ENCODE measurements around the gene DCT.

DNA sequence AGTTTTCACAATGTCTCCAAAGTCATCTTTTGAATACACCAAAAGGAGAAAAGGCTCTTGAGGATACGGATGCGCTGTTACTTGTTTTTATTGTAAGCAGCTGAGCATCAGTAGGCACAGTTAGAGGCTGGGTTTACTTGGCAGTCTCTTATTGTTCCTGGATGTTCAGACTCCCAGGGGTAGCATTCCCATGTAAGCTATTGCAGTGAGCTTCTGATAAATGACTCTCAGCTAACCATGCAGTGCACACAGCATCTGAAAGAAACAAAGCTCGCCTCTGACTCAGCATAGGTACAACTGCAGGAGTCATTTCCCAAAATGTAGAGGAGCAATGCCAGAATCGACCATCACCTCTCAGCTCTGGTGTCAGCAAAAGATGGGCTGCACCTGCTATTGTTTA is 84.8 kb downstream of the DCT start:
- no peak for TF ChIP-seq POLR2A (IDR thresholded peaks at IDR 0.05; ENCODE audit: low read depth)
- no peak for TF ChIP-seq CTCF (IDR thresholded peaks at IDR 0.05)
- no peak for TF ChIP-seq POLR2AphosphoS5 (IDR thresholded peaks at IDR 0.05)
- TF ChIP-seq EP300 (IDR thresholded peaks at IDR 0.05), result no peak

Data from esophagus muscularis mucosa (tissue), 4 donors.